Measurements from ENCODE around the gene SMAD1. TPM values are rescaled to one million over a fixed set of nuclear protein-coding genes. Genes with fewer than 3 reads are reported as not detected.

SMAD1 gene
- 1 to 10 TPM in 1 of 2 donors, under 1 TPM in 1; 0.62 to 3.8 TPM for total RNA-seq

DNA sequence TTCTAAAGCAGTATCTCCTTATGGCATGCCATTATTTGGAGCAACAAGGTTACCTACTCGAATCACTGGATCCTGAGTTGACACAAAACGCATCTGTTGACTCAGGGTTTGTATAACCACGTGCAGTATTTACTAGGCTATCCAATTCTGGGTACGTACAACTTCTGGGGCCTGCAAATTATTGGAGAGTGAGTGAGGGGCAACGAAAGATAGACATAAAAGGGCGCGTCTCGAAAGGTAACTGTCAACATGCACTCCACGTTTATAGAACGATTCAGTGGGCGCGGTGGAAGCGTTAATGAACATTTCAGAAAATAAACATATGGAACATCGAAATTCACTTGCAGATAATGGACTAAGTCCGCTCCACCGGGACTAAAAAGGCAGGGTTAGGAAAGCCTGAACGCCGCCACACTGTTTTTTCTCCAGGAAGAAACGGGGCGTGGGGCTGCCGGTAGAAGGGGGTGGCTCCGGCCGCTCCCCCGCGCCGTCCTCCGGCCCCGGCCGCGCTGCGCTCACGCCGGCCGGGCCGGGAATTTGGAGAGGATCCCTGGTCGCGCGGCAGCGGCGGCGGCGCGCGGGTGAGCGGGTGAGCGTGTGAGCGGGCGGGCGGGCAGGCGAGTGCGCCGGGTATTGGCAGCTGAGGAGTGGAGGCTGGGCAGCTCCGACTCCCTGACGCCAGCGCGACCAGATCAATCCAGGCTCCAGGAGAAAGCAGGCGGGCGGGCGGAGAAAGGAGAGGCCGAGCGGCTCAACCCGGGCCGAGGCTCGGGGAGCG is at the start of gene SMAD1:
Gene SMAD1, plus strand, starts transcription at position 690 of the 778 bp plus-strand sequence. CDS start 32,761 bp downstream, outside the sequence.
- H3K27ac Mint-ChIP-seq, result no peak within 1 kb of the TSS
- peaks cover 6 to 18% of the 10 kb centered on the region in 2 donors for H3K36me3 Mint-ChIP-seq
- ATAC-seq, result peak; percentile 64 to 66
- peaks cover 0 to 7% of the 10 kb centered on the region in 2 donors for H3K9me3 Mint-ChIP-seq
- peak; percentile 24 to 55 for DNase-seq (ENCODE audit: low spot score in 2 of 2)

DNA sequence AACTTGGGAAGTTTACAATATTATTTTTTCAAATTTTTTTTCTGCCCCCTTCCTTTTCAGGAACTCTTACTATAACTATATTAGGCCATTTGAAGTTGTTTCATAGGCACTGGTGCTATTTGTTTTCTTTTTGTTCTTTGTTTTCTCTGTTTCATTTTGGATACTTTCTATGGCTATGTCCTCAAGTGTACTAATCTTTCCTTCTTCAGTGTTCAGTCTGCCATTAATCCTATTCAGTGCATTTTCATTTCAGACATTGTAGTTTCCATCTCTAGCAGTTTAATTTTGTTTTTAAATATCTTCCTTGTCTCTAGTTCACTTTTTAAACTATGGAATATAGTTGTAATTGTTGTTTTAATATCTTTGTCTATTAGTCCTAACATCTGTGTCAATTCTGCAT is 48.0 kb upstream of the SMAD1 start:
- ATAC-seq (no peak), DNase-seq (ENCODE audit: low spot score in 2 of 2) (no peak)
- Mint-ChIP-seq H3K9me3 (peaks cover 13 to 14% of the 10 kb centered on the region in 2 donors), H3K27ac (no peak overlapping the region), H3K36me3 (peaks cover 4 to 14% of the 10 kb centered on the region in 2 donors)

DNA sequence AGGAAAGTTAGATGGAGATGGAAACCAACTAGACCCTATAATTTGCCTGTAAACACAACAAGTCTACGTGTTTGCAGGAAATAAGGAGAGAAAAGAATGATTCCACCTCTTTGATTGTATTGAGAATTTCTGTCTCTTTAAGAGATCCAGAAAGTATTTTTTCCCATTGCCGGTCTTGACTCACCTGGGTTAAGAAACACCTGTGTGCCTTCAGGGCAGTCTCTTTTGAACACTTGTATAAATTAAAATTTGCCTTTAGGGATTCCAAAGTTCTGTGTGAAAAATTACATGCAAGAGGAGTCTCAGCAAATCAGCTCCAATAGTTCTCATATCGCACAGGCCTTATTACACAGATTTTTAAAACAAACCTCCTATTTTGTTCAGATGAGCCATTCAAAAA is 46.0 kb upstream of the SMAD1 start:
- ATAC-seq (no peak), DNase-seq (ENCODE audit: low spot score in 2 of 2) (no peak)
- peaks cover 4 to 14% of the 10 kb centered on the region in 2 donors for H3K36me3 Mint-ChIP-seq
- no peak overlapping the region for H3K27ac Mint-ChIP-seq
- peaks cover 13 to 14% of the 10 kb centered on the region in 2 donors for H3K9me3 Mint-ChIP-seq

DNA sequence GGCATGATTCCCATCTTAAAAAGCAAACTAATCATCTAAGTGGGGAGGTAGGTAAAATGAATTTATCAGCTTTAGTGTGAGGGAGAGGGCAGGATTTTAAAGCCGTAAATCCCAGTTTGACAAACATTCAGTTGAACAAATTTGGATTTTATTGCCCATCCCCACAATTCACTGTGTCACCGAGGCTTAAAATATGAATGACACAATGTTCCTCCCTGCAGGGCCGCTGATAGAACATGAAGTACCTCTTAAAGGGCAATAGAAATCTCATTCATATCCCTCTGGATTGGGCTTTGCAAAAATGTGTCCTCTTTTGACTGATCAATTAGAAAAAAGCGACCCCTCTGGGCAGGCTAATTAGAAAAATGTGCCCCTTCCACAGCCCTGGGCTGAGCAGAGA is 45.5 kb upstream of the SMAD1 start:
- Mint-ChIP-seq H3K27ac (no peak overlapping the region), H3K9me3 (peaks cover 13 to 14% of the 10 kb centered on the region in 2 donors), H3K36me3 (peaks cover 4 to 14% of the 10 kb centered on the region in 2 donors)
- no peak for DNase-seq (ENCODE audit: low spot score in 2 of 2)
- no peak for ATAC-seq

DNA sequence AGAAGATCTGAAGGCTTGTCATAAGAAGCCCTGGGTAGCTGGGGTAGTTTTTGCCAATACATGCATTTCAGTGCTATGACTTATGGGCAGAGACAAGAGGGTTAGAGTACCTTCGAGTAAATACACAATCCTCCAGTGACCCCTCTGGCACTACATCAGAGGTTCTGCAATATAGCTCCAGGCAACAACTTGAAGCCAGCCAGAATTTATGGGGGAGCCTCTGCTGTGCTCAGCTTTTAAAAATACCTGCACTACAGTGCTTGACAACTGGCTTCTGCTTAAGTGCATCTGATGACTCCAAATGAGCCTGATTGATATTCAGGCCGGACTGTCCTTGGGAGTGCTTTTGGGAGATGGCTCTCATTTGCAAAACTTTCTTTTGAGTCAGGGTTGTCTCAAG is 44.9 kb upstream of the SMAD1 start:
- ATAC-seq, result no peak
- Mint-ChIP-seq H3K27ac (no peak overlapping the region), H3K36me3 (peaks cover 4 to 14% of the 10 kb centered on the region in 2 donors), H3K9me3 (peaks cover 13 to 14% of the 10 kb centered on the region in 2 donors)
- DNase-seq (ENCODE audit: low spot score in 2 of 2), result no peak

DNA sequence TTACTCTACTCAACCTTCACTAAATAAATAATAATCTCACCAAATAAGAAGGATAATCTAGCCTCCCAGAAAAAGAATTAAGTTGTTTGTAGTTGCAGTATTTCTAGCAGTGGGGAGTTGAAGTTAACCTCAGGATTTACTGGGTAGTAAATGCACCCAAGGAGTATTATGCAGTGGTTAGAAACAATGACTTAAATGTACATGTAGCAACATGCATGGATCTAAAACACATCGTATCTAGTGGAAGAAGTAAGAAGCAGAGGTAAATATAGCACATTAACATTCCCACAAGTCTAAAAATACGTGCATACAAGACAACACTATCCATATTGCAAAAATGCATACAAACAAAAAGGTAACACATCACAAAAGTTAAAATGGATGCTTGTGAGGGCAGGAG is 44.2 kb upstream of the SMAD1 start:
- DNase-seq (ENCODE audit: low spot score in 2 of 2) (no peak), ATAC-seq (no peak)
- H3K27ac Mint-ChIP-seq, result no peak overlapping the region
- H3K9me3 Mint-ChIP-seq, result peaks cover 13 to 14% of the 10 kb centered on the region in 2 donors
- peaks cover 4 to 14% of the 10 kb centered on the region in 2 donors for H3K36me3 Mint-ChIP-seq

DNA sequence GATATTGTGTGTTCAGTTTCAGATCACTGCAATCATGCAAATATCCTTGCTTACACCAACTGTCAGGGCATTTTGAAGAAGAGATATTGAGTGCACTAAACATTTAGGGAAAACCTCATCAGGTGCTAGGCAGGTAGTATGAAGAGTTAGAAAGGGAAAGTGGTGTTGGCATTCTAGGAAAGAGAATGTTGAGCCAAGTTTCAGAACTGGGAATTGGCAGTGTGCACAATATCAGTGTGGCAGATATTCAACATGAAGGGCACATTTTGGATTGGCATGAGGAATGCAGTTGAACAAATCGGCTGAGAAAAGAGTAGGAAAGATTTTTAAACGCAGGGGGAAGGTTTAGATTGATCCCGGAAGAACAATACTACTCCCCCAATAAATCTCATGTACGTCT is 43.4 kb upstream of the SMAD1 start:
- Mint-ChIP-seq H3K9me3 (peaks cover 13 to 14% of the 10 kb centered on the region in 2 donors), H3K36me3 (peaks cover 4 to 14% of the 10 kb centered on the region in 2 donors), H3K27ac (no peak overlapping the region)
- ATAC-seq (no peak), DNase-seq (ENCODE audit: low spot score in 2 of 2) (no peak)

DNA sequence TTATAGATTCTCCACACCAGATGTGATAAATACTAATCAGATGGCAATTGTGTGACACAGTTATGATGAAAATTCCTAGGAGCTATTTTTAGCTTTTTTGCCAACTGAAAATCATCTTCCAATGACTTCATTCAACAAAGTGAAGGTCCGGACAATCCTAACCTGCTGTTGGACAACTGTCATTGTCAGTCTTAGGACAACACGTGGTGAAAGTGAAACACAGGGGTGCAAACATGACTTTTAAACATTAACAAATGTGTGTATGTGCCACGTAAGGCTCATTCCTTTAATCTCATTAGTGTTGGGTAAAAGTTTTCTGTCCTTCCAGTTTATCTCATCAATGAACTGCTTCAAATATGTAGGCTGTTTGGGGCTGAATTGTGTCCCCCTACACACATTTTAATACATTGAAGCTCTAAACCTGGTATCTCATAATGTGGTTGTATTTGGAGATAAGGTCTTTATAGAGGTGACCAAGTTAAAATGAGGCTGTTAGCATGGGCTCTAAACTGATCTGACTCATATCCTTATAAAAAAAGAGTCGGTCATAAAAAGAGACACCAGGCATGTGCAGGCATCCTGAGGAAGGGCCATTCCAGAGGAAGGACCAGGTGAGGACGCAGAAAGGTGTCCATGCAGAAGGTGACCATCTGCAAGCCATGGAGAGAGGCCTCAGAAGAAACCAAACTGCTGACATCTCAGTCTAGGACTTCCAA is 41.2 kb upstream of the SMAD1 start:
- no peak for ATAC-seq
- no peak for DNase-seq (ENCODE audit: low spot score in 2 of 2)
- Mint-ChIP-seq H3K27ac (no peak overlapping the region), H3K9me3 (no peaks in the 10 kb centered on the region), H3K36me3 (no peaks in the 10 kb centered on the region)

DNA sequence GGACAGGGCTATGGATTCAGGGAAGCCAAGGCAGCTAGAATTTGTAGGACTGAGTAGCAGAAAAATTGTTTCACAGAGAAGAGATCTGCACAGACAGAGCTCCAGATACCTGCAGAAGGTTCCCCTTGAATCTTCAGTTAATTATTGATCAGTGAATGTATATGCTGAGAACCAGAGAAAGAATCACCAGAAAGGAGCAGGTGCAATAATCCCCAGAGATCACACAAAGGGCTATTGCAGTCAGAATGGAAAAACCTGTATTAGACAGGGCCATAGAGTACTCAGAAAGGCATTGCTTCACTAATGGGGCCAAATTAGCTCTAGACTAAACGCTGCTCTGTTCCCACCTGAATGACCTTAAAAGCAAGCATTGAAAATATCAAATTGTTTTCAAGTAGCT is 35.5 kb upstream of the SMAD1 start:
- H3K27ac Mint-ChIP-seq, result no peak overlapping the region
- ATAC-seq (no peak), DNase-seq (ENCODE audit: low spot score in 2 of 2) (no peak)
- H3K9me3 Mint-ChIP-seq, result no peaks in the 10 kb centered on the region
- no peaks in the 10 kb centered on the region for H3K36me3 Mint-ChIP-seq

DNA sequence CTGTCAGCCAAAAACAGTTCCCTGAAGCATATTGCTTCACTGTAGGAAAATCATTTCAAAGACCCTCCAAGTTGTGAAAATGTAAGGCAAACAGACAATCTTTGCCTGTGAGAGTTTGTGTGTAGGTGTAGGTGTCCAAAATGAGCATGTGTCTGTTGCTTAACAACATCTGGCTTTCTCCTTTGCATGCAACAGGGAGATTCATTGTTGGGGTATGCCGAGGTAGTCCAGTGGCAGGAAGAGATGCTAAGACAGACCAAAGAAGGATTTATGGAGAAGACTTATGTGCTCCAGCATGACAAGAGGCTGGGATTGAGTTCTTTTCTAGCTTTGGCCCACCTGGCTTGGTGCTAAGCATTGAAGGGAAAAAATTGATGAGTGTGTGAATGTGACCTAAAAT is 29.8 kb upstream of the SMAD1 start:
- Mint-ChIP-seq H3K9me3 (peaks cover 0 to 3% of the 10 kb centered on the region in 2 donors), H3K27ac (no peak overlapping the region), H3K36me3 (peaks cover 0 to 6% of the 10 kb centered on the region in 2 donors)
- DNase-seq (ENCODE audit: low spot score in 2 of 2) (no peak), ATAC-seq (no peak)

DNA sequence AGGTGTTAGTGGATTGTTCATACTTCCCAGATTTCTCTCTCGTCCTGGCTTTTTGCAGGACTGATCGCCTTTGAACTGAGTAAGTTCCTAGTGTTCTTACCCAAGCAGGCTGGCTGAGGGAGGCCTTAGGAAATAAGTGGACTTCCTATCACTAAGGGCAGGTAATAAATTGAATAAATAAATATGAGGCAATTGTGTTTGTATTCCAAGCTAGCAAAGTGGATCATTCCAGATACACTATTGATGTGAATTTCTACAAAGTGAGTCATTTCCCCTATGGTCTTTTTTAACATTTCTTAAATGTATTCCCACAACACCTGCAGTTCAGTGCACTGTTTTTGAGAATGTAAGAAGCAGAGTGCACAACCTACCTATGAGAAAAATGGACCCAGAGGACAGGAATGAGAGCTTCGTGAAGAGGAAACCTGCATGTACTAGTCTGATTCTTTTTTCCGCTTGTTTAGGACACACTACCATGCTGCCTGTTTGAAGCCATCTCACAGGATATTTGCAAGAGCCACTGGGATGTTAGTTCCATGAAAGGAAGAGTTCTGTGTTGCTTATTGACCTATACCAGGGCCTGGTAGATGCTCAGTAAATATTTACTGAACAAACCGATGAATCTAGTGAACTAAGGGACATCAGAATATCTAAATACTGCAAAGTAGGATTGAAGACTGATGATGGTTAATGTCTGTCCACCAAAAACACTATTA is 29.0 kb upstream of the SMAD1 start:
- no peak for DNase-seq (ENCODE audit: low spot score in 2 of 2)
- Mint-ChIP-seq H3K9me3 (peaks cover 0 to 3% of the 10 kb centered on the region in 2 donors), H3K36me3 (peaks cover 0 to 6% of the 10 kb centered on the region in 2 donors), H3K27ac (no peak overlapping the region)
- no peak for ATAC-seq

DNA sequence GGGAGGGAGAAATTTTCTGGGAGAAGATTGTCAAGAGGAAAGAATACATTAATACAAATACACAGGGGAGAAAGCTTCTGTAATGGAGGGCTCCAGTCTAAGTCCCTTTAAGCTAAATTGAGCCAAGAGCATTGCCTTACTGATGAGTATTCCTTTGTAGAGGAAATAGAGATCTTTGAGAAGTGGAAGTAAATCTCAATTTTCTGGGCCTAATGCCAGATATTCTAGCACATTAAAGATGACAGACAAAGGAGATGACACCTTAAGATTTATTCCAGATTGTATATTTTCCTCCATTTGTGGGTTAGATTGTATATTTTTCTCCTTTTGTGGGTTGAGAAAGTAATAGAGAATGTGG is 28.5 kb upstream of the SMAD1 start:
- H3K36me3 Mint-ChIP-seq, result peaks cover 0 to 6% of the 10 kb centered on the region in 2 donors

DNA sequence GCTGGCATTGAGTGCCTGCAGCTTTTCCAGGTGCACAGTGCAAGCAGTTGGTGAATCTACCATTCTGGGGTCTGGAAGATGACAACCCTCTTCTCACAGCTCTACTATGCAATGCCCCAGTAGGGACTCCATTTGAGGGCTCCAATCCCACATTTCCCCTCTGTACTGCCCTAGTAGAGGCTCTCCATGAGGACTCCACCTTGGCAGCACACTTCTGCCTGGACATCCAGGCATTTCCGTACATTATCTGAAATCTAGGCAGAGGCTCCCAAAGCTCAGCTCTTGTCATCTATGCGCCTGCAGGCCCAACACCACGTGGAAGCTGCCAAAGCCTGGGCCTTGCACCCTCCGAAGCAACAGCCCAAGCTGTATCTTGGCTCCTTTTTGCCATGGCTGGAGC is 8.4 kb upstream of the SMAD1 start:
- H3K9me3 Mint-ChIP-seq, result peaks cover 0 to 7% of the 10 kb centered on the region in 2 donors
- H3K27ac Mint-ChIP-seq, result no peak overlapping the region
- no peak for DNase-seq (ENCODE audit: low spot score in 2 of 2)
- ATAC-seq, result no peak
- H3K36me3 Mint-ChIP-seq, result peaks cover 0 to 14% of the 10 kb centered on the region in 2 donors

More for the DNA sequence above, 28.5 kb upstream of the SMAD1 start:
- ATAC-seq (no peak), DNase-seq (ENCODE audit: low spot score in 2 of 2) (no peak)
- H3K9me3 Mint-ChIP-seq, result peaks cover 0 to 3% of the 10 kb centered on the region in 2 donors
- no peak overlapping the region for H3K27ac Mint-ChIP-seq

DNA sequence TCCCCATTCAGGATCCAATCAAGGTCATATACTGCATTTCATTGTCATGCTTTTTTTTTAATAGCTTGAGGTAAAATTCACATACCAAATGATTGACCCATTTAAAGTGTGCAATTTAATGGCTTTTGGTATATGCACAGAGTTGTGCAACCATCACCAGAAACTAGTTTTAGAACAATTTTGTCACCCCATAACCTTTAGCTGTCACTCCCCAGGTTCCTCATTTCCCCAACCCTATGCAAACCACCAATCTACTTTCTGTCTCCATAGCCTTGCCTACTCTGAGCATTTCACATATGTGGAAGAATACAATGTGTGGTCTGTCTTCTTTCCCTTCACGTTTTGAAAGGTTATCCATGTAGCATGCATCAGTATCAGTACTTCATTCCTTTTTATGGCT is 1.4 kb upstream of the SMAD1 start:
- ATAC-seq (peak in 1 of 2 donors; percentile 13), DNase-seq (ENCODE audit: low spot score in 2 of 2) (no peak)
- Mint-ChIP-seq H3K9me3 (peaks cover 0 to 7% of the 10 kb centered on the region in 2 donors), H3K27ac (no peak overlapping the region), H3K36me3 (peaks cover 6 to 18% of the 10 kb centered on the region in 2 donors)

DNA sequence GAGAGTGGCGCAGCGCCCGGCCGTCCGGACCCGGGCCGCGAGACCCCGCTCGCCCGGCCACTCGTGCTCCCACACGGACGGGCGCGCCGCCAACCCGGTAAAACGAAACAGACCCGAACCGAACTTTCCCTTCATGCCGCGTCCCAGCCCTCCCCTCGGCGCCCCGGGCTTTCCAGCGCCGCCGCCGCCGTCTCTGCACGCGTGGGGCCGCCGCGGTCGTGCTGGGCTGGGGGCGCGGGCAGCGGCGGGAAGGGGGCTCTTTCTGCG is 222 bp downstream of the SMAD1 start:
- Mint-ChIP-seq H3K27ac (no peak overlapping the region), H3K36me3 (peaks cover 6 to 18% of the 10 kb centered on the region in 2 donors), H3K9me3 (peaks cover 0 to 7% of the 10 kb centered on the region in 2 donors)
- DNase-seq (ENCODE audit: low spot score in 2 of 2), result no peak
- ATAC-seq, result peak; percentile 25 to 33

DNA sequence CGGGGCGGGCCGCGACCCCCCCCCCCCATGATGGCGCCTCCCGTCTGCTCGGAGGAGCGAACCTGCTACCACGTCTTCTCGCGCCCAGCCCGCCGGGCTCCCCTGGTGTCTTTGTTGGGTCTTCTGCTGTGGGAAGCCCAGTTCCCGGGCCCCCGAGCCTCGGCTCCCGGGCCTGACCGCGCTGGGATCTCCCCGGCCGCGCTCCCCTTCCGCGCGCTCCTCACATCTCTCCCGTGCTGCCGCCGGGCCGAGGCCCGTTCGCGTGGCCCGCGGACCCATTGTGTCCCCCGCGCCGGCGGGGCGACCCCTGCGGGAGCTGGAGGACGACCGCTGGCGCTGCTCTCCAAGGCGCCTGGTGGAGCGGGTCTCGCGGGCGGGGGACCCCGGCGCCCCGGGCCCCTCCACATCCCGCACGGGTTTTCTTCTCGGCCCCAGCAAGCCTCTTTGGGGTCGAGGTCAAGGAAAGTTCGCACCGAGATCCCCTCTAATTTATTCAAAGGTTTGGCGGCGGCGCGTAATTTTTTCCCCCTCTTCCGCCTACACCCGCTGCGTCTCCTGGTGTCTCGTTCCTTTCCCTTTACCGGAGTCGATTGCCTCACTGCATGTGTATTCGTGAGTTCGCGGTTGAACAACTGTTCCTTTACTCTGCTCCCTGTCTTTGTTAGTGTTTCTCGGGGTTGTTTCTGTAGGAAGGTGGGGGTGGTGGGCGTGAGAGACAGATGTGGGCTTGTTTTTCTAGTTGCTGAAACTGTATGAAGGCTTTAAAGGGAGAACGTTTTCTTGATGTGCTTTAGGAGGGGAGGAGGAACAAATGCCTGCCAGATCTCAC is 770 bp downstream of the SMAD1 start:
- DNase-seq (ENCODE audit: low spot score in 2 of 2) (peak; percentile 40 to 76), ATAC-seq (peak; percentile 75 to 78)
- Mint-ChIP-seq H3K9me3 (peaks cover 0 to 7% of the 10 kb centered on the region in 2 donors), H3K27ac (no peak overlapping the region), H3K36me3 (peaks cover 6 to 18% of the 10 kb centered on the region in 2 donors)
